IPS DF 19.7 (cell line): ENCODE results near the gene SNAI3.

Experiments used
- DNase-seq: peaks from one replicate; pipeline ENCODE4 v3.0.0-alpha.2; 2013; ENCODE audit warnings: low read depth, low spot score

Gene SNAI3

DNA sequence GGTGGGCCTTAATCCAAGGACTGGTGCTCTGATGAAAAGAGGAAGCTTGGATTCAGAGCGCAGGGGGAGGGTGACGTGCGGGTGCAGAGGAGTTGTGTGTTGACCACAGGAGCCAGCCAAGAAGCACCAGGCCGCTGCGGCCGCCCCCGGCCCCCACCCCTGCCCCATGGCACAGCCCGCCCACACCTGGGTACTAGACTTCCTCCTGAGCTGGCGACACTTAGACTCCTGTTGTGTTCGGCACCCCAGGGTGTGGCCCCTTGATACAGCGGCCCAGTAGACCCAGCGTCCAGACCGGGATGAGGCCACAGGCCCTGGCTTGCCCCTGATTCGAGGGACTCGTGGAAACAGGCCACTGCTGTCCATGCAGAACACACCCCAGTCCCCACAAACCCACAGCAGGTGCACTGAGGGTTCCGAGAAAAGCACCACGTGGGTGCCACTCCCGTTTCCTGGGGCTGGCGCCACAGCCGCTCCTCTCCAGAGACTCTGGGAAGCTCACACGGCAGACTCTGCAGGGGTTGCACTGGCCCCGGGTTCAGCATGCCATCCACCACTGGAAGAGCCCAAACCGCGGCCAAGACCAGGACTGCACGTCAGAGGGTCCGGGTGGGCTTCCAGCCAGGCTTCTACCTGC is 5.7 kb upstream of the SNAI3 start:
- DNase-seq: no peak

- DNase-seq: no peak
Measured at GRCh38 chr16:88691129-88691813, 5.0 kb upstream of the SNAI3 start.

DNA sequence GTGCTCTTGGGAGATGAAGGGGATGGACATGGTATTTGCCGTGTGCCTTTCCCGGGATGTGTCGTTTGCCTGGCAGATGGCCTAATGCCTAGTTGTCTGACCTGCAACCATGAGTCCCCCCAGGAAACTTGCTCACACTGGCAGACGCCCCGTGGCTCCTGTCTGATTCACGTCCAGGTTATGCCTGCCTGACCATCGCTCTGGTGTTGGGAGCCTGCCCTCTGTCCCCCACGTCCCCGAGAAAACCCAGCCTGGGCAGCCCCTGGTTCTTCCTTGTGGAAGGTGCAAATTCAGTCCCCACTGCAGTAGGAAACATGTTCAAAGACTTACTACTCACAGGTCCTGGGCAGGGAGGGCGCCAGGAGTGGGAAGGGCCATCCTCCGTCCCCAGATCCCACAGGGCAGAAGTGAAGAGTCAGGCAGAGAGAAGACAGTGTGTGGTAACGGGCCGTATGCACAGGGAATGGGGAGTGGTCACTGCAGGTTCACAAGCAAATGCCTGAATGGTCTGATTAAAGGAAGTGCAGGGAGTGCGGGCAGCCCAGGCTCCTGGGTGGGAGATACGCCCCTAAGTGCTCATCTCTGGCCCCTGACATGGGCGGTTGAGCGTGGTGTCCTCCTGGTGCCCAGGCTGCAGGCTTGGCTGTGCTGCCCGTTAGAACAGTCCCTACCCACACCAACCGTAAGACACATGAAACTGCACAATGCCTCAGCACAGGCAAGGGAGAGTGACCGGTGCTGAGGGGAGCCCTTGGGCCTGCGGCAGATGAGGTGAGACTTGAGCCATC is 4.2 kb upstream of the SNAI3 start:
- DNase-seq: no peak

DNA sequence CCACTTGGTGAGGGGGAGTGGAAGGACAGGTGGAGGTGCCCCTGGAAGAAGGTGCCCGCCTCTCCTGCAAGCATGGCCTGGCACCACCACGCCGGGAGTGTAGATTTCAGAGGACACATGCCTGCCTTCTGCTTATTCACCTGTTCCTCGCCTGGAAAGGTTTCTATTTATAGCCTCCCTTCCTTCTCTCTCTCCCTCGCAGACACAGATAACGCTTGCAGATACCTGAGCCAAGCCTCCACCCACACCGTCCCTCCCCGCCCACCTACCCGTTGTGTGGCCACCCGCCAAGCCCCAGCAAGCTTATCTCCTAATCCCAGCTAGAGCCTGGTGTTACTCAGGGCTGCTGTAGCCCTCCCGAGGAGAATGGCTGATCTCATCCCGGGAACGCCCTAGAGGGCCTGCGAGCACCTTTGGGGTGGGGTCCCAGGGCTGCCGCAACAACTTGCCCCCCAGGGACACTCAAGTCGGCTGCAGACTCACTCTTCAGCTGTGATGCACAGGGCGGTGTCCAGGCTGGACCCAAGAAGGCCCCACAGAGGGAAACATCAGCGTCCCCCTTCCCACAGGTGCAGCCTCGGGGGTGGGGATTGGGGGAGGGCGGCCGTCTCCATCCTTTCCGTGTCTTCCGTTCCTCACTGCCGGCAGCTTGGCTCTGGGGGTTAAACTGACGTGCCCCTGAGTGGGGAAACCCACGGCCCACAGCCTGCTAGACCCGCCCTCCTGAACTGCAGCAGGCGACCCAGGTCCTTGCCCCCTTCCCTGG is 1.9 kb upstream of the SNAI3 start:
- no peak for DNase-seq

DNA sequence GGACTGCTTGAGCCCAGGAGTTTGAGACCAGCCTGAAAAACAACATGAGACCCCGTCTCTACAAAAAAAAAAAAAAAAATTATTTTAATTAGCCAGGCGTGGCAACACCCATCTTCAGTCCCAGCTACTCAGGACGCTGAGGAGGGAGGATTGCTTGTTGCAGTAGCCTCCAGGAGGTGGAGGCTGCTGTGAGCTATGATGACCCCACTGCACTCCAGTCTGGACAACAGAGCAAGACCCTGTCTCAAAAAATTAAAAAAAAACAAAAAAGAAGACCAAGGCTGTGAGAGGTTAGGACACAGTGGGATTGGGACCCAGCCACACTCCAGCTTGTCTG is 1.3 kb upstream of the SNAI3 start:
- DNase-seq: no peak

DNA sequence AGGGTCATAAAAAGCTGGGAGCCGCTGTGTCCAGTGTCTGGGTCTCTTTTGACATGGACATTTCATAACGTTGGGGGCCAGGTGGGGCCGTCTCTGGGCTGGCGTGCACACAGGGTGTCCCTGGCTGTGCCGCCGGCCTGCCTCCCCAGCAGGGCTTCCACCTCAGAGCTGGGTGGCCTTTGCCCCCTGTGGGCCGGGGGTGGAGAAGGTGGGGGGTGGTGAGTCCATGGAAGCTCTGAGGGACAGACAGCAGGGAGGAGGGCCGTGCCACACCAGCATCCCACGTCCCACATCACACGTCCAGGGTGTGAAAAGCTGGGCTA is 908 bp upstream of the SNAI3 start:
- DNase-seq: no peak

GRCh38 chr16:88686062-88686438 is 257 bp downstream of the SNAI3 start:
- DNase-seq: no peak

DNA sequence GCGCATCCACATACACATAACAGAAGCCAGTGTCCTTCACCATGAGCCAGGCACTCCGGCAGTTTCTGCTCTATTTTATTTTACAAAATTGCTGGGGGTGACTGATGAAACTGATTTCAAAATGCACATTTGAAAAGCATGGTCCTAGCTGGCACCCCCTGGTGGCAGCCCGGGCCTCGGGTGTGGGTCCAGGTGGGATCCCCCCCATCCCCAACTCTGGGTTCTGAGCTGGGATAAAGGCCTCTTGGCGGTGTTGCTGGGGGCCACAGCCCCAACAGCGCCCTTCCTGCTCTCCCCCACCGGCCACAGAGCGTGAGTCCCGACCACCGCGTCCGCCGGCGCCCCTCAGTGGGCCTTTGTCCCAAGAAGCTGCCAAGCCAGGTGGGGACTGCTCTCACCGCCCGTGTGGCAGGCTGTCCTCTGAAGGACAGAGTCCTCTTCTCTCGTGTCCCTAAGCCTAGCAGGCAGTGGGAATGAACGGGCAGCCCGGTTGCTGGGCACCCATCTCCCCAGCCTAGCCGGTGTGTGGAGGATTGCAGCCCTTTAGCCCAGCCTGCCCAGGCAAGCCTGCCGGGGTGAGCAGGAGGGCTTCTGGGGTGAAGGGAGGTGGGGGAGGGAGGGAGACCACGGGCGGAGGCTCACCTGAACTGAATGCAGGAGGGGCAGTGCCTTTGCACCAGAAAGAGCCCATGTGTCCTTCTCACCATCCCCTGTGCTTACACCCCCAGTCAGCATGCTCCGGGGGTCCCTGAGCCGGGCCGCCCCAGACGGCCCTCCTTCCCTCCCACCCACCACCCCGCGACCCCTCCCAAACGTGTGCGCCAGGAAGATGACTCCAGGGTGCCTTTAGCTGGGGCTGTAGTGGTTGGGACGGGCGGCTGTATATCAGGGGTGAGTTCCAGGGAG is 898 bp downstream of the SNAI3 start:
- DNase-seq: no peak

DNA sequence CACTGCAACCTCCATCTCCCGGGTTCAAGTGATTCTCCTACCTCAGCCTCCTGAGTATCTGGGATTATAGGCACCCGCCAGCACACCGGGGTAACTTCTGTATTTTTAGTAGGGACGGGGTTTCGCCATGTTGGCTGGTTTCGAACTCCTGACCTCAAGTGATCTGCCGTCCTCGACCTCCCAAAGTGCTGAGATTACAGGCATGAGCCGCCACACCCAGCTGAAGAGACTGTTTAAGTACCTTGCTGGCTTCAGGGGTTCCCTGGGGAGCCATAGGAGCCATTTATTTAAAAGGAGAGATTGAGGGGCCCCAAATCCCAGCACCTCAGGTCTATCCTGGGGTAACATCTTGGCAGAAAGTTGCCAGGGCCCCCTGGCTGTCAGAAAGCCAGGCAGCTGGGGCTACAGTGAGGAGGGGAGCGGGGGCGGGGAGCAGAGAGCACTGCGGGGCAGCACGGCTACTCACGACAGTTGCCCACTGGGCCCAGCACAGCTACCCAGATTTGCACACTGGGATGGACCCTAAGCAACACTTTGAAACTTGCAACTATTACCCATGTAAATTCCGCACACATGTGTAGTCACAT is 1.6 kb downstream of the SNAI3 start:
- no peak for DNase-seq

DNA sequence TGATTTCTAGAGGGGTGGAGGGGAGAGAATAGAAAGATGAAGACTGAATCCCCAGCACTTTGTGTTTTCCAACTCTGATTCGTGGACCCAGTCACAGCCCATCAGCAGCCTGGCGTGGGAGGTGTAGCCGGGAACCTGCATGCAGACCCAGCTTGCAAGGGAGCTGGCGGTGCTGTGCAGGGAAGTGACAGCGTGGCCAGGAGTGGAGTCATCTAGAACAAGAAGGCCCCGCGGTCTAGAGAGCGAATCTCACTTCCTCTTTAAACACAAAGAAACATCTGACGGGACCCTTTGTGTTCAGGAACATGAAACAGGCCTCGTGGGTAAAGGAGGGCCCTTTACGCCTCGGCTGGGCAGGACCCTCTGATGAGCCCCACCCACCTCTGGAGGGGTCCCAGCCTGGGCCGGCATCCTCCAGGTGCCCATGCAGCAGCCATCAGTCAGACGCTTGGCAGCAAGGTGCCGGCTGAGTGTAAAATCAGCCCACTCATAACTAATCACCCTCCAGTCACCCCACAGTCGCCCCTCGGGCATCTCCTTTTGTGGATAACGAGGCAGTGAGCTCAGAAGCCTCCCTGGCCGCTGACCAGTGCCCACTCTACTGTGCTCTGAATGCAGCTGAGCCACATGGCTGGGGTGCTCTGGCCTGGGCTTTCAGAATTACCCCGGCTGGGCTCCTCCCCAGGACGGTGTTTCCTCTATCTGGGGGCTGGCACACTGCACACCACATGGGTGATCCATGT is 4.4 kb downstream of the SNAI3 start:
- no peak for DNase-seq

GRCh38 chr16:88681084-88681680 is 5.1 kb downstream of the SNAI3 start:
- peak; percentile 40 for DNase-seq

DNA sequence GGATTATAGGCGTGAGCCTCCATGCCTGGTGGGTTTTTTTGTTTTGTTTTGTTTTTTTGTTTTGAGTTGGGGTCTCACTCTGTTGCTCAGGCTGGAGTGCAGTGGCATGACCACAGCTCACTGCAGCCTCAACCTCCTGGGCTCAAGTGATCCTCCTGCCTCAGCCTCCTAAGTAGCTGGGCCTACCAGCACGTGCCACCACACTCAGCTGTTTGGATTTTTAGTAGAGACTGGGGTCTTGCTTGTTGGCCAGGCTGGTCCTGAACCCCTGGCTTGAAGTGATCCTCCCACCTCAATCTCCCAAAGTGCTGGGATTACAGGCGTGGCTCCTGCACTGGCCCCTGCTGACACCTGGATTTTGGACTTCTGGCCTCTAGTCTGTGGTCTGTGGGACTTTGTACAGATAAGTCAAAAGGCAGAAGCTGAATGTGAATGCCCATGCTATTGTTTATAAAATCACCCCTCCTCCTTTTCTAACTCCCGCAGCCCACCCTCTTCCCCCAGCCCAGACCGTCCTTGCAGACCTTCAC is 5.7 kb downstream of the SNAI3 start:
- no peak for DNase-seq

GRCh38 chr16:88678224-88678979 is 7.9 kb downstream of the SNAI3 start:
- DNase-seq: no peak

- DNase-seq: no peak
Measured at GRCh38 chr16:88677721-88678120, 8.6 kb downstream of the SNAI3 start.

DNA sequence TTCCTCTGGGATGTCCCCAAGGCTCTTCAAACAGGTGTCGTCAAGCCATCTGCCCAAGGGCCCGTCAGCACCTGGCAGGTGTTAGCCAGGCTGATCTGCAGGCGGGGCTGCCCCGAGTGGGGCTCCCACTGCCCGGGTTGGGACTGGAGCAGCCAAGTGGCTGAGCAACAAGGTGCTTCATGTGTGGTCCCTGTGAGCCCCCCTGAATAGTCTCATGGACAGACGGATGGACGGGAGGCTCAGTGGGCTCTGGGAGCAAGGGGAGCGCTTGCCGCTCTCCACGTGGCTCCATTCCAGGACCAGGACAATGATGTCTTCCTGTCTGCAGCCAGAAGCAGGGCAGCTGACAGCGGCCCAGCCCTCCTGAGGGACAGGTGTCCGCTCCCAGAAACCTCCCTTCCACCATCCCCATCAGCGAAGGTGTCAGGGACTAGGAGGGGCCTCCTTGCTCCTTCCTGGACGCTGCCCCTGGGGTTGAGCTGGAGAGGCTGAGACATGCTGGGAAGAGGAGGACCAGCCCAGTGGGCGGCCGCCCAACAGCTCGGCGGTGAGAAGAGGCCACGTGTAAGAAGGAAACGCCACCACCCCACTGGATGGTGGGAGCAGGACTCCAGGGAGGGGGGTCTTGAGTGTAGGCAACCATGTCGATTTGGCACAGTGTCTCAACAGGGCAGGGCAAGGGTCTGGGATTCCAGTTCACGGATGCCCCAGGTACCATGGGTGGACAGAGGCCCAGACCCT is 9.6 kb downstream of the SNAI3 start:
- no peak for DNase-seq

DNA sequence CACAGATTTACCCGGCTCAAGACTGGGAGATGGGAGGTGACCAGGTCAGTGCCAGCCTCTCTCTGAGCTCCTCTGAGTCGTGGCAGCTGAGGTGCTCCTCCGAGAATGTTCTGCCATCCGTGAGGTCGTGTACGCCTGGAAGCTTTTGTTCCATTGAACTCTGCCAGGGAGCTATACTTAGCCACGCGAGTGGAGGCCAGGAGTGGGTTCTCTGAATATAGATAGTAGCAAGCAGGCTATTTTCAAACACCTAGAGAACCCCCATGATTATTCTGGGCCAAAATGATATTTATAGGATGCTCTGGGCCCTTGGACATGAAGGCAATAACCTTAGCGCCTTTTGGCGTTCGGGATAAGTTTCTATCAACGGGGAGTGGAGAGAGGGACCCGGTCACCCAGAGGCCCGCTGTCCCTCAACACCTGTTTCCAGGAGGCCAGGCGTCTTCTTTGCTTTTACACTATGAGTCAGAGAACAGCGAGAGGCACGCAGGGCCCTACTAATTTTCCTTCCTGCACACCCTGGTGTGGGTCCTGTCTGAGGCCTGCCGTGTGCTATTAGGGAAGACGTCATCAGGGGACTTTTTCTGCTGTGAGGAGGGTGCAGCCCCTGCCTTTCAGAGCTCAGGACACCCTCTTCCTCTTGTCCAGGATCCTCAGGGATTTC is 12.5 kb downstream of the SNAI3 start:
- DNase-seq: no peak

- DNase-seq: peak; percentile 50
Measured at GRCh38 chr16:88672776-88673175, 13.5 kb downstream of the SNAI3 start.

GRCh38 chr16:88671806-88672205 is 14.5 kb downstream of the SNAI3 start:
- DNase-seq: no peak
